Peyer's patch (tissue), 4 donors: ENCODE measurements around the gene HS6ST3.

ENCODE experiments used
- POLR2A ChIP-seq, 2 donors: fragments of 450-650 bp; IDR thresholded peaks; one replicate each; pipeline ENCODE4 v1.5.1; 2017; ENCODE audit warnings: antibody characterized with exemption in 2 of 2, mild to moderate bottlenecking in 2 of 2, moderate library complexity in 2 of 2
- TF ChIP-seq, protein P1 (sequence below), 6 experiments: fragments of 450-650 bp in 4 of 6; fragments of 200-600 bp in 2 of 6; sonication (generic) in 1 of 6; IDR thresholded peaks; one replicate each; pipeline ENCODE4 v1.5.1; 2017 to 2019; ENCODE audit warnings: antibody characterized with exemption in 6 of 6, mild to moderate bottlenecking in 3 of 6, moderate library complexity in 1 of 6

GRCh38 chr13:96475103-96475502, 385.2 kb downstream of the HS6ST3 start:
- TF ChIP-seq, protein P1, sequence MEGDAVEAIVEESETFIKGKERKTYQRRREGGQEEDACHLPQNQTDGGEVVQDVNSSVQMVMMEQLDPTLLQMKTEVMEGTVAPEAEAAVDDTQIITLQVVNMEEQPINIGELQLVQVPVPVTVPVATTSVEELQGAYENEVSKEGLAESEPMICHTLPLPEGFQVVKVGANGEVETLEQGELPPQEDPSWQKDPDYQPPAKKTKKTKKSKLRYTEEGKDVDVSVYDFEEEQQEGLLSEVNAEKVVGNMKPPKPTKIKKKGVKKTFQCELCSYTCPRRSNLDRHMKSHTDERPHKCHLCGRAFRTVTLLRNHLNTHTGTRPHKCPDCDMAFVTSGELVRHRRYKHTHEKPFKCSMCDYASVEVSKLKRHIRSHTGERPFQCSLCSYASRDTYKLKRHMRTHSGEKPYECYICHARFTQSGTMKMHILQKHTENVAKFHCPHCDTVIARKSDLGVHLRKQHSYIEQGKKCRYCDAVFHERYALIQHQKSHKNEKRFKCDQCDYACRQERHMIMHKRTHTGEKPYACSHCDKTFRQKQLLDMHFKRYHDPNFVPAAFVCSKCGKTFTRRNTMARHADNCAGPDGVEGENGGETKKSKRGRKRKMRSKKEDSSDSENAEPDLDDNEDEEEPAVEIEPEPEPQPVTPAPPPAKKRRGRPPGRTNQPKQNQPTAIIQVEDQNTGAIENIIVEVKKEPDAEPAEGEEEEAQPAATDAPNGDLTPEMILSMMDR (IDR thresholded peaks at IDR 0.05) = no peak
- no peak for TF ChIP-seq POLR2A (IDR thresholded peaks at IDR 0.05)
